ENCODE results near the gene ZDHHC14.
A peak's percentile ranks its signal among the peaks of the same experiment; 100 is the strongest.
"Not testable (repeated sequence)": the region's sequence is repeated elsewhere in the genome, so short reads cannot be mapped to it uniquely, and the experiment has no call there.

Gene ZDHHC14

GRCh38 chr6:157381631-157382621 is 936 bp downstream of the ZDHHC14 start:
- DNase-seq: peak; percentile 47 to 65

GRCh38 chr6:157382821-157383220 is 1.8 kb downstream of the ZDHHC14 start:
- DNase-seq: no peak

- DNase-seq: no peak
These were observed 2.5 kb downstream of the ZDHHC14 start for GRCh38 chr6:157383471-157383870.

- DNase-seq: not testable (repeated sequence)
These were observed 4.0 kb downstream of the ZDHHC14 start for GRCh38 chr6:157384962-157385361.

GRCh38 chr6:157385482-157385881 is 4.5 kb downstream of the ZDHHC14 start:
- DNase-seq: no peak

- DNase-seq: no peak
These were observed 5.0 kb downstream of the ZDHHC14 start for GRCh38 chr6:157386023-157386422.

- no peak for DNase-seq
These were observed 5.5 kb downstream of the ZDHHC14 start for GRCh38 chr6:157386454-157386853.

GRCh38 chr6:157388924-157389323 is 7.9 kb downstream of the ZDHHC14 start:
- no peak for DNase-seq

- no peak for DNase-seq
These were observed 9.5 kb downstream of the ZDHHC14 start for GRCh38 chr6:157390273-157391060.

- DNase-seq: no peak
These were observed 12.1 kb downstream of the ZDHHC14 start for GRCh38 chr6:157392927-157393668.

GRCh38 chr6:157393669-157394327 is 12.8 kb downstream of the ZDHHC14 start:
- DNase-seq: no peak

- DNase-seq: not testable (repeated sequence)
These were observed 14.2 kb downstream of the ZDHHC14 start for GRCh38 chr6:157395199-157395598.

GRCh38 chr6:157396026-157396425 is 15.0 kb downstream of the ZDHHC14 start:
- DNase-seq: no peak

GRCh38 chr6:157397660-157398059 is 16.7 kb downstream of the ZDHHC14 start:
- DNase-seq: no peak

- DNase-seq: no peak
These were observed 17.2 kb downstream of the ZDHHC14 start for GRCh38 chr6:157398151-157398550.

GRCh38 chr6:157400676-157401075 is 19.7 kb downstream of the ZDHHC14 start:
- DNase-seq: no peak

GRCh38 chr6:157401734-157402338 is 20.8 kb downstream of the ZDHHC14 start:
- DNase-seq: no peak

GRCh38 chr6:157402996-157403685 is 22.2 kb downstream of the ZDHHC14 start:
- no peak for DNase-seq

- DNase-seq: no peak
These were observed 22.7 kb downstream of the ZDHHC14 start for GRCh38 chr6:157403686-157404051.

GRCh38 chr6:157405986-157406385 is 25.0 kb downstream of the ZDHHC14 start:
- no peak for DNase-seq

GRCh38 chr6:157406661-157407060 is 25.7 kb downstream of the ZDHHC14 start:
- DNase-seq: no peak
